Stimulated activated CD8-positive, alpha-beta memory T cell treated with anti-CD3 and anti-CD28 coated beads, Interleukin-12 subunit alpha, Interleukin-12 subunit beta, amount 100 ng/mL, for 4 hours (primary cell): ENCODE measurements around the gene ADGRF3.
"Not testable (repeated sequence)": the region's sequence is repeated elsewhere in the genome, so short reads cannot be mapped to it uniquely, and the experiment has no call there.

ENCODE experiments used
- DNase-seq: peaks from one replicate; pipeline ENCODE4 v3.0.0-alpha.2; 2020; ENCODE audit warnings: low read depth

Gene ADGRF3

DNA sequence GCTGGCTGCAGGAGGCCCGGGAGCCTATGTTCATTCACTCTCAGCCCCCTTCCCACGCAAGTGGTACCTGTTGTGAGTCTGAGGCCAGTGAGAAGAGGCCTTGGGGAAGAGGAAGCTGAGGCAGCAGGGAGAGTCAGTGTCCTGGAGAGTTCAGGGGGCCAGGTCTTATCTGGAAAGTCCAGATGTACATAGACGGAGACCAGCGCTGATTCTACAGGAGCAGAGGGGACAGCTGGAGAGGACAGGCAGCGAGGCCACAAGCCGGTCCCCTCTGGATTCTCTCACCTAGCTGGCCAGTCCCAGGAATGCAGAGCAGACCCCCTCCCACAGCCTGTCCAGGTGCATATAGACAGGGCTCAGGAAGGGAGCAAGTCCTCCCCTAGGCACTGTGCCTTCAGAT, 29.7 kb downstream of the ADGRF3 start:
- no peak for DNase-seq

DNA sequence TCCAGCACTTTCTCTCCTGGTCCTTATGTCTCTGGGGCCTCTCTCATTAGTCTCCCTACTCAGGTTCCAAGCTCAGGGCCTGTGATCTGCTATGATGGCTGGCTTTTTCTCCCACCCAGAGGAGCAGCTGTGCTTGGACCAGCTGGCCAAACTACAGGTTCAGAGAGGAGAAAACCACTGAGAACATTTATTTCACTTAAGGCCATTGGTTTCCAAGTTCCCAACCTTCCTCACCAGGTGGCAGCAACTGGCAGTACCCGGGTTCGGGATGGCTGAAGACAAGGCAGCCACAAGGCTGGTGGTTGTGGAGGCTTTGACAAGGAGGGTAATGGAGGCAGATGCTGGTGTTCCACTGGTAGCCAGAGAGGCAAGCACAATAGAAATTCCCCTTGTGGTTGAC, 30.5 kb downstream of the ADGRF3 start:
- no peak for DNase-seq

DNA sequence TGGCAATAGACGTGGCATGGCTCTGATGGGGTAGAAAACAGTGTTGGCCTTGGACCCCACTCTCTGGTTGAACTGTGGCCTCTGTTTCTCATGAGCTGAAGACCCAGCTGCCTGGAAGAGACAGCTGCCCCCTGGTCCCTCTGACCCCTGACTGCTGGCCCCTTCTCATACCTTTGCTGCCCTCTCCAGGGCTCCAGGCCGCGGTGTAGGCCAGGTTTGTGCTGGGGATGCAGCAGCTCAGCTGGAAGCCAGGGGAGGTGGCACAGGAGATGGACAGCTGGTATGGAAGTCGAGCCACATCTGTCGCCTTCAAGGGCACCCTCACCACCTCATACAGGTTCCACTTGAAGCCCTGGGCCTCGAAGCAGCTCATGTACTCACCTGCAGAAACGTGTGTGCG, 32.3 kb downstream of the ADGRF3 start:
- no peak for DNase-seq

DNA sequence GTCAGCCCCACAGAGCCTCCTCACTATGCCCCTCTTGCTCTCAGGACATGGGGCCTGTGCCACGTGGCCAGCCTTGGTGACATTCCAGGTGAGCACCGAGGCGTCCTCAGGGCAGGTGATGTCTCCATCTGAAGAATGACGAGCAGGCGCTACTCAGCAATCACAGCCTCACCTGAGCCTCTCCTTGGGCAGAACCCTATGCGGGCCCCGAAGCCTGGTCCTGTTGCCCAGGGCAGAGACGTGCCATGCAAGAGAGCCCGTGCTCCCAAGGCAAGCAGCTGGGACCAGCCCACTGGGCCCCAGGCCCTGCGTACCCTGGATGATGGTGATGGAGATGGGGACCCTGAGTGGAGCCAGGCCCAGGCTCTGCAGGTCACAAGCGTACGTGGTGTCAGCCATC, 33.1 kb downstream of the ADGRF3 start:
- no peak for DNase-seq

DNA sequence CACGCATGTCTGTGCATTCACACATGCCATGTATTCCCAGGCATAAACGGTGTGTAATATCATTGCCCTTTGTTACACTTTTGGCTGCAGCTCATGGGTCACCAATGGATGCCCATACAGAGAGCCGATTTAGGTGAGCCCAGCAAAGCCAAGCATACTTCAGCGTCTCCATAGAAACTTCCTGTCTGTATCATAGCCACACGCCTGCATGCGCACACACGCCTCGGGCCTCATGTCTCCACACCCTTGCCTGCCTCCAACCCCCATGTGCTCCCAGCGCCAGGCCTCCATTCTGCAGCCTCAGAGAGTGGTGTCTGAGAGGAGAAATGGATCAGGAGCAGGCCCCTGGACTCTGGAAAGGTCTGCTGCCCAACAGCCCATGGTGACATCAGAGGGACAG, 34.1 kb downstream of the ADGRF3 start:
- DNase-seq: no peak

DNA sequence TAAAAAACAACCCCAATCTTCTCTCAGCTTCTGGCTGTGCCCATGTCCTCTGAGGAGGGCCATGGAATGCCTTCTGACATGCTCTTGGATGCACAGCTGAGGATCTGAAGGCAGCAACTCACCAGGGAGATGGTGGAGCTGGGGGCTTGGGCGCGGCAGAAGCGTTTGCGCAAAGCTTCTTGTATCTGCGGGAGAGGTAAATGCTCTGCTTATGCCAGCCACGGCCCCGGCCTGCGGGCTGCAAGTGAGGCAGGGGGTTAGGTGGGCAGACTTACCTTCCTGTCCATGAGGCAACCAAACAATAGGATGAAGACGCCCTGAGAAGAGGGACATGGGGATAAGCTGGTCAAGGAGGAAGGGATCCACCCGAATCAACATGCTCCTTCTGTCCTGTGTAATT, 36.7 kb downstream of the ADGRF3 start:
- DNase-seq: no peak

DNA sequence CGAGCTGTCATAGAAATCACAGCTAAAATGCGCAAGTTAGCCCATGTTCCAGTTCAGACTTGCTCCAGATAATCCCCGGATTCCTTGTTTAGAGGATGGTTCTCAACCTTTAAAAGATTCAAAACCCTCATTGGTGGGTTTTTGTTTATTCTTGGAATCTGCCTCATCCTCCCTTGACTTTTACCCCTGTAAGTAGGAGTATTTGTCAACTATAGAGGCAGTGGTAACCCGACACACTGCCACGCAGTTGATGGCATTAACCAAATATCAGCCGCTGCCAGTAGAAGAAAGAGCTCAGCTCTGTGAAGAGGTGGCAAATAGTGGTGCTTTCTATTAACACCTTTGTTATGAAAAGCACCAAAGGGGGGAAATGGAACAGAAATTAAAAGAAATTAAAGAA, 41.0 kb downstream of the ADGRF3 start:
- no peak for DNase-seq

DNA sequence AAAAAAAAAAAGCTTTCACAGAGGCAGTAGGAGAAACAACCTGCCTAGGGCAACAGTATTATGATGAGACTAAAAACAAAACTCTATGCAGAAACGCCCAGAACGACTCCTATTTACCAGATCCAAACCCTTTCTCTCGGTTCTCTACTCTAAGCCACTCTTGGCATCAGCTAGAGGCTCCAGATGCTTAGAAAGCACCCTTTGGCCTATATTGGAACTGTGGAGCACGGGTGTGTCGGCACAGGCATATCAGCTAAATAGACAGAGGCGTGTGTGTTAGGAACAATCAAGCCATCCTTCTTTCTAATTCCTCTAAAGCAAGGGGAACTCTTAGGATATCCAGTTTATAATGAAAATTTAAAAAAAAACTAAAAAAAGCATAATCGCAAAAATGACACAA, 41.5 kb downstream of the ADGRF3 start:
- DNase-seq: not testable (repeated sequence)

DNA sequence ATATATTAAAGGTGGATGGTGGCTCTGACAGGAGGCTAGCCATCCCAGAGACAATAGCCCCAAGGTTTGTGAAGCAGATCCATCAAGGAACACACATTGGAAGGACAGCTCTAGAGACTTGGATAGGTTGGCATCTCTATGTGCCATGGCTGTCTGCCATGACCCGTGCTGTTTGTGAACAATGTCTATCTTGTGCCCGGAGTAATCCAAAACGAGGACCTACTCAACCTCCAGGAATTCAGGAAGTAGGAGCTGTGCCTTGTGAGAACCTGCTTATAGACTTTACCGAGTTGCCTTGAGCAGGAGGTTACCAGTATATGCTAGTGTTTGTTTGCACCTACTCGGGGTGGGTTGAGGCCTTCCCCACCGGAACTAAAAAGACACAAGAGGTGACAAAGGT, 43.7 kb downstream of the ADGRF3 start:
- no peak for DNase-seq

DNA sequence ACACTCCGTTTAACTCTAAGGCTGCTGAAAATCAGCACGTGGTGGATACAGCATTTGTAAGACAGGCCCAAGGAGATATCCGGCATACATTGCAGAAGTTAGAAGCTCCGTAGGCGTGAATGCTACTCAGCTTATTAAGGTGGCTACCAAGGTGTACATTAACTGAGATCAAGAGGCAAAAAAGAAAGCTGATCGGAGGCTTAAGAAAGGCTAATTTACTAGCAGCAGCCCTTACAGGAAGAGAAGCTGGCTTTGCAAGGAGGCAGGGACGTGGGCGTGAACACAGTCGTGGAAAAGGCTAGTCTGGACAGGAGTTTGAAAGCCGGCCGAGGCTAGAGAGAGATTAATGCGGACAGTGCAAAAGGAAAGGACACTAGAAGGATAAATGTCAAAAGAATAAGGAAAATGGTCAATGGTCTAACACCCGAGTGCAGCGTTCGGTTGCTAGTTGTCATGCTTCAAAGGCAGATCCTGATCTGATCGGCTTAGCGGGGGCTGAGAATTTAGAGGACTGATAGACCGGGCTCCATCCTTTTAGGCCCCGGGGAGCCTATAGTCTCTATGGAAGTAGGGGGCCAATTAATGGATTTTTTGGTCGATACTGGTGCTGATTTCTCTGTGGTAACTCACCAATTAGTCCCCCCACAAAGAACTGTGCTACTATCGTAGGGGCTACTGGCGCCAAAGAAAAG, 46.2 kb downstream of the ADGRF3 start:
- DNase-seq: no peak

DNA sequence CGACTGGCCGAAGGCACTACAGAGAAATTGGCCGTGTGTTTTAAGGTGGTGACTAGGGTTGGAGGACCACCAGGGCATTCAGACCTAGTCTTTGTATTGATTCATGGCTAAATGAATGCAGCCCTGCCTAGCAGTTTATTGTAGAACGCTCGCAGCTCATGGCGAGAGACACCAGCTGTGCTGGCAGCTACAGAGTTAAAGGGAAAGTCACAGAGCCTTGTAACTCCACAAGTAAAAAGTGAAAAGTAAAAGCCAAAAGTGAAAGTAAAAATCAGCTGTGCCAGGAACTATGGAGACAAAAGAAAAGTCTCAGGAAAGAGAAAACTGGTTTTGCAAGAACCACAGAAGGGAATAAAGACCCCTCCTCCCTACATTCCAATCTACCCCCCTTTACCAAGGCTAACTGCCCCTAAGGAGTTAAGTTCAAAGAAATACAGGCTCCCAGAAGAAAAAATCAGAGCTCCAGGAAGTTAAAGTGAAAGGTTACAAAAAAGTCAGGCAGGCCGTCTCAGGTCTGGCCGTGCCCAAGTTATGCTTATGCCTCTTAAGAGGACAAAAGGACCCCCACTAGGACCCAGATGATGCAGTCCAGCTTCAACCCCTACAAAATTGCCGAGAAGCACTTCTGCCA, 47.0 kb downstream of the ADGRF3 start:
- no peak for DNase-seq

DNA sequence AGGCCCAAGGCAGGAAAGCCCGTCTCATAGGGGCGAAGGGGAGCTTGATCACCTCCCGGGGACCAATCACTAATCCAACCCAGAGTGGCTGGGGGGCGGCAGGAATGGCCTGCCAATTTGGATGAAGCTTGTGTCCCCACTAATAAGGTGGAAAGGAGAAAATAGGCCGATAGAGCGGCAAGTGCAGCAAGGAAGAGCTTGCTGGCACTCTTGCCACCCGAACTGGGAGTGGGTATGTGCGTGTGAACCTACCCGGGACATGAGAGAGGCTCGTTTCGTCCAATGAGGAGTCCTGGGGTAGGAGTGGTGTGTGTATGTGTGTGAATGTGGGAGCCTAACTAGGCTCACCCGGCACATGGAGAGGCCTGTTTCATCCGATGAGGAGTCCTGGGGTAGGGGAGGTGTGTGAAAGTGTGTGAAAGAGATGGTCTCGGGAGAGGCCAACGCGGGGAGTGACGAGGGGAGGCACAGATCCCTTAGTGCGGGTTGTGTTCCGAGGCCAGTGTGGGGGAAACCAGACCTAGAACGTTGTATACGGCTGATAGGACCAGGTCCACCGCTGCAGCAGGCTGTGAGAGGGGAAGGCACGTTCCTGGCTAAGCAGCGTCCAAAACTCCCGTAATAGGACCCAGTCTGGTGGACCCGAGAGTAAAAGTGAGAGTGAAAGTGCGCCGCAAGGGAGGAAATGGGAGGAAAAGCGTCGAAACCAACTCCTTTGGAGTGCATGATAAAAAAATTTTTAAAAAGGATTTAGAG, 47.8 kb downstream of the ADGRF3 start:
- no peak for DNase-seq

DNA sequence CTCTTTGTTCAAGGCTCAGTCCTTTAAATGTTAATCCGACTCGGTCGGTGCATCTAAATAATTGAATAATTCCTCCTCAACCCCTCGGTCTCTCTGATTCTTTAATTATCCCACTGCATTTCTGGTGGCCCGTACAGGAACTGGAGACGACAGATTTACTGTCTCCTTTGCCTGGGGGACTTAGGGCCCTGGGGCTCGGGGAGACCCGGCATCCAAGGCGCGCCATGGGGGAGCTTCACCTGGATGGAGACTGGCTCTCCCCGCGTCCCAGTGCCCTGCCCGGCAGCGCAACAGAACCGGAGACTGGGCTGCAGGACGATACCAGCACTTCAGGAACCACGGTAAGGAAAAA, 48.3 kb downstream of the ADGRF3 start:
- no peak for DNase-seq

DNA sequence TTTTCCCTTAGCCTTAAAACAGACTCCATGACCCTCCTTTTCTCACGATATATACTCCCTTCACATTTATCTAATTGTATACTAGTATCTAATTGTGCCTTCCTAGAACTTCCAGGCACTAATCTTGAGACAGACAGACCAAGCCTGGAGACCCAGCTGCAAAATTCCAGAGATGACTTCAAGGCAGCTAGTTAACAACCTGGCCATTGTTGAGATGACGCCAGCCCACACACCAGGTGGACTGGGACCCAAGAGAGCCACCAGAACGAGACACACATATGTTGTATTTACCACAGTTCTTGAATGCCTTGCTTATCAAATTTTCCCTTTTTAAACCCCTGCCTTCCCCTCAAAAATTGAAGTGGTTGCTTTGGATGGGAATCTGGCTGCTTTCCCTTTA, 49.5 kb downstream of the ADGRF3 start:
- no peak for DNase-seq

DNA sequence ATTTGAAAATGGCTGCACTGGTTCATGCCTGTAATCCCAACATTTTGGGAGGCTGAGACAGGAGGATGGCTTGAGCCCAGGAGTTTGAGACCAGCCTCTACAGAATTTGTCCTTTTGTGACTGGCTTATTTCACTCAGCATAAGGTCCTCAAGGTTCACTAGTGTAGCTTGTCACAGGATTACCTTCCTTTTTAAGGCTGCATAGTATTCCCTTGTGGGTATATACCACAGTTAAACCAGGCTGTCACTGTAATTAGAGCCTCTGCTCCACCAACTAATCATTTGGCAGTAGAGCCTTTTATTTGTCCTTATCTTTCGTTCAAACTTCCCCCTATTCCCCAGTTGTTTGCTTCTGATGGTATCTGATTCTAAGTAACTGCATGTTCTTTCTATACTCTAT, 51.1 kb downstream of the ADGRF3 start:
- DNase-seq: no peak

DNA sequence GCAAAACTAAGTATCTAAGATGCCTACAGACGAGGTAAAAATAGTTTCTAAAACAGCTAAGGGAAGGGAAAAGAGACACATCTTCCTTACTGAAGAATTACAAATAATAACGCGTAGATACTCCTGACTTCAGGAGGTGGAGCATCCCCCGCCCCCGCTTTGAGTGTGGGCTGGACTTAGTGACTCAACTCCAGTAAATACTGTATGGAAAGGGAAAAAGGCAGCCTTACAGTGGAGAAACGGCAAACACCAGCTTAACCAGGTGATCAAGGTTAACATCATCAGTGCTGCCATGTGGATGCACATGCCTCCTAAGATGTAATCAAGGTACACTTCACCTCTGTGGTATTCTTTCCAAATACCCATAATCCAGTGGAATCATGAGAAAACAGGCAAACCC, 53.9 kb downstream of the ADGRF3 start:
- no peak for DNase-seq

DNA sequence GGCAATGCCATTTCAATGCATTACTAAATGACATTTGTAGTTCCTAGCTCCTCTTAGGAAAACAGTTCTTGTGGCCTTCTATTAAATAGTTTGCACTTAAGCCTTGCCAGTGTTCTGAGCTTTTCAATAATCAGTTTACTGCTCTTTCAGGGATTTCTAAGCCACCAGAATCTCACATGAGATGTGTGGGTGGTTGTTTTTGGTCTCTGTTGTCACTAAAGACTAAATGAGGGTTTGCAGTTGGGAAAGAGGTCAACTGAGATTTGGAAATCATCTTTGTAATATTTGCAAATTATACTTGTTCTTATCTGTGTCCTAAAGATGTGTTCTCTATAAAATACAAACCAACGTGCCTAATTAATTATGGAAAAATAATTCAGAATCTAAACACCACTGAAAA, 56.6 kb downstream of the ADGRF3 start:
- DNase-seq: no peak

DNA sequence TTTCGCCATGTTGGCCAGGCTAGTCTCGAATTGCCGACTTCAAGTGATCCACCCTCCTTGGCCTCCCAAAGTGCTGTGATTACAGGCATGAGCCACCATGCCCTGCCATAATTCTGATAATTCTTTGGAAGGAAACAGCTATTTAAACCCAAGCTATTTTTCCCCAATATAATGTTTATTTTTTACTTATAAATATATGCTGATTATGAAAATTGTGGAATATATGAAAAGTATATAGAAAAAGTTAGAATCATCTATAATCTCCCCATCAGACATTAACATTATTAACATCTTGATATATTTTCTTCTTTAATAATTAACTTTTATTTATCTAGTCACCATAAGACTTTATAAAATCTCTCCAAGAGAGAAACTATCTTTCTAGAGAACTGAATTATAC, 60.7 kb downstream of the ADGRF3 start:
- DNase-seq: no peak

DNA sequence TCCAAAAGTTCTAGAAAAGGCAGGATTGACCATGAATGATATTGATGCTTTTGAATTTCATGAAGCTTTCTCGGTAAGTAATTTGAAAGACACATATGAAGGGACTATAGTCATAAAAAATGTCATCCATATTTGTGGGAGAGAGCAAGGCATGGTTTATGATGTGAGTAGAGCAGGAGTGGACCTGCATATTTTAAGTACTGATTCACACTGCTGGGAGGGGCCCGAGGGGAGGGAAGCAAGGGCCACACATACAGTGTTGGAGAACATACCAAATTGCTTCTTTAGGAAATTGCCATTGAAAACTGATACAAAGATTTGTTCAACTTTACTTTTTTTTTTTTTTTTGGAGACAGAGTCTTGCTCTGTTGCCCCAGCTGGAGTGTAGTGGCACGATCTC, 62.5 kb downstream of the ADGRF3 start:
- no peak for DNase-seq

DNA sequence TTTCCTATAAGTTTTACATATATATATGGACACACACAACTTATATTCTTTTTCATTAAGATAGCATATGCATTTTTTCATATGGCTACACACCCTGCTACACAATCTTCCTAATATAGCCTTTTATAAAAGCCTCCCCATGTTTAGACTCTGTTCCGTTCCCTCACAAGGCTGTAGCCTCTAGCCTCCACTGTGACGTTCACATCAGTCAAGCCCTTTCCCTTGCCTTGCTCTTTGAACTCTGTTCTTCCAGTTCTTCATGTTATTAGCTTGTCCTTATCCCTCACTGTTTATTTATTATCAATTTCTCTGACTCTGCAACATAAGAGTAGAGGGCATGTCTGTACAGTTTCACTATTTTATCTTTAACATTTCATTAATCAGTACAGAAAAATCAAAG, 63.0 kb downstream of the ADGRF3 start:
- no peak for DNase-seq

DNA sequence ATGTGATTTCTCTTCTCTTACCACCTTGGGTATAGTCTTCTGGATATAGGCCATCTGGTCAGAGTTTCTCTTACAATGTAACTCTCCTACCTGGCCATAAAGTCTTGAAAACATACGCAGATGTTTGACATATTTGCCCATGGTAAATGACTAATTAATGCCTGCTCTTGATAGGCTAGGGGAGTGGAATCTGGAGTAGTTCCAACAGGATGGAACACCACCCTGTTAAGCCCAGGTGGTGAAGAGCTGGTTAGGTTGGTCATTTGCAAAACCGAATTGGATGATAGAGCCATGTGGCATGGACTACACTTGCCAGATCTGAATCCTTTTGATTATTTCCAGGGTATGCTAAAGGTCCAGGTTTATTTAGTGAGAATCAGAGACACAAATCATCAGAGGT, 65.4 kb downstream of the ADGRF3 start:
- DNase-seq: no peak

DNA sequence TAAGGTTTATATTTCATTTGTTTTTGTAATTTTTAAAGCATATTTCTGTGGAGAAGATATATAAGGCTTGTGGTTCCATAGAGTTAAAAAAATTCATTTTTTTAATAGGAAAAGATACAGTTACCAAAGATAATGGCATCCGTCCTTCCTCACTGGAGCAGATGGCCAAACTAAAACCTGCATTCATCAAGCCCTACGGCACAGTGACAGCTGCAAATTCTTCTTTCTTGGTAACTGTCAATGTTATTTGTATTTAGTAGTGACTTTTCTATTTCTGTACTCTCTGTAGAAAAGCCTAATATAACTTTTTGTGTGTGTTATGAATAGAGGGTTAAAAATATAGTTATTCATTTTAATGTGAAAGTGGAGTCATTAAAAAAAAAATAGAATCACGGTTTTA, 66.7 kb downstream of the ADGRF3 start:
- no peak for DNase-seq

DNA sequence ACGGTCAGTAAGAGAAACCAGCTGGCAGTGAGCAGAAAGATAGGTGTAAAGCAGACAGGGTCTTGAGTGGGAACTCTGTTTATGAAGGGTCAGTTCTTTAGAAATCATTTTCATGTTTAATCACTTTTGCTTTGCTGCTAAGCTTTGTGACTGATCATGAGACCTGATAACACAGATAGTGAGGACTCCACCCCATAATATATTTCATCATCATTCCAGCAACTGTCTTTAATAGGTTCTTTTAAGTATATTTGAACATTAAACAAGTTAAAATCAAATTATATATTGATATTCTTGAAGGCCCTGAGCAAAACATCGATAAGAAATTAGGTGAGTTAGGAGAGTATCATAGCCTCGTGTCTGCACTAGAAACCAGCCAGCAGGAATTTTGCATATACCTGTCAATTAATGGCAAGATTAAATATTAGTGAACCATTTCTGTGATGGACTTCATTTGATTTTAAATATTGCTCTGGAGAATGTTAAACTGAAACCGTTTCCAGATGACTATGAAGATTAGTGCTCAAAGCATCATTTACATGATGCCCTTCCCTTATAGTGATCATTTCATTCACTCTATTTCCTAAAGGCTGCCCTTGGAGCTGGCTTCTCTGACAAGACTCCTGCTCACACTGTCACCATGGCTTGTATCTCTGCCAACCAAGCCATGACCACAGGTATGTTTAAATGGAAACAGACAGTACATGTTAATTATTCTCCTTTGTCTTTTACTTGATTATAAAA, 69.9 kb downstream of the ADGRF3 start:
- no peak for DNase-seq
